HG03439 (cell line): ENCODE data around the gene PRPS2.

Experiments
- ATAC-seq: cut with Tn5 transposase; IDR thresholded peaks from one replicate; pipeline ENCODE4 v1.9.1; 2021; ENCODE audit warnings: mild to moderate bottlenecking, moderate library complexity; ENCODE audit not compliant: unreplicated experiment

PRPS2 gene

GRCh38 chrX:12814420-12814819, 23.2 kb downstream of the PRPS2 start:
- ATAC-seq = no peak

- ATAC-seq = no peak
Observed at GRCh38 chrX:12817528-12817927, 26.3 kb downstream of the PRPS2 start.

GRCh38 chrX:12819222-12819621, 28.0 kb downstream of the PRPS2 start:
- no peak for ATAC-seq

GRCh38 chrX:12820737-12821136, 29.5 kb downstream of the PRPS2 start:
- no peak for ATAC-seq

- ATAC-seq = no peak
Observed at GRCh38 chrX:12824944-12825343, 33.7 kb downstream of the PRPS2 start.

- no peak for ATAC-seq
Observed at GRCh38 chrX:12825801-12826200, 34.6 kb downstream of the PRPS2 start.

GRCh38 chrX:12843061-12843667, 52.0 kb downstream of the PRPS2 start:
- no peak for ATAC-seq

GRCh38 chrX:12843668-12844279, 52.6 kb downstream of the PRPS2 start:
- ATAC-seq = peak; percentile 84

- no peak for ATAC-seq
Observed at GRCh38 chrX:12844319-12844718, 53.1 kb downstream of the PRPS2 start.

- no peak for ATAC-seq
Observed at GRCh38 chrX:12865359-12865758, 74.1 kb downstream of the PRPS2 start.

GRCh38 chrX:12866451-12867377, 75.5 kb downstream of the PRPS2 start, which contains the start of gene TLR7:
Gene TLR7 (plus strand): TSS chrX:12867072. CDS start chrX:12867579, 507 bp downstream.
- no peak for ATAC-seq

GRCh38 chrX:12867685-12868084, 76.5 kb downstream of the PRPS2 start:
- no peak for ATAC-seq

GRCh38 chrX:12868747-12869146, 77.5 kb downstream of the PRPS2 start:
- ATAC-seq = no peak

- no peak for ATAC-seq
Observed at GRCh38 chrX:12871257-12871656, 80.0 kb downstream of the PRPS2 start.

- no peak for ATAC-seq
Observed at GRCh38 chrX:12872741-12873140, 81.5 kb downstream of the PRPS2 start.
